H1 (cell line): ENCODE measurements around the gene TSPAN4. TPM values are rescaled to one million over a fixed set of nuclear protein-coding genes. Genes with fewer than 3 reads are reported as not detected.

Experiments used
- CTCF ChIA-PET: fragments of 300-600 bp; sonication (Branson Sonifier 250); formaldehyde crosslinking; loops from one replicate; lab custom pipeline; 2021; ENCODE audit not compliant: partially characterized antibody; lab: Charles Lee
- POLR2A ChIA-PET: fragments of 300-600 bp; sonication (Branson Sonifier 250); formaldehyde crosslinking; loops from one replicate; lab custom pipeline; 2021; ENCODE audit warnings: inconsistent platforms; ENCODE audit not compliant: partially characterized antibody; lab: Charles Lee
- DNase-seq, 2 experiments: peaks; one replicate each; pipeline versions ENCODE4 v3.0.0 to v3.0.0-alpha.2; 2010 to 2022; ENCODE audit warnings: low spot score in 2 of 2, low read depth in 1 of 2, mixed read lengths in 1 of 2
- FAIRE-seq: peaks from 2 replicates; lab custom pipeline; 2011; peaks lifted over from hg19 to GRCh38; lab: Jason Lieb, UNC
- H2AFZ ChIP-seq: 2 replicates; pipeline ENCODE4 v1.8.1; 2012; ENCODE audit warnings: low read length, inconsistent platforms
- H2AK5ac ChIP-seq: 2 replicates; pipeline ENCODE4 v1.6.1; 2013; ENCODE audit warnings: low read depth, low read length
- H2BK120ac ChIP-seq: replicated peaks from 2 replicates; pipeline ENCODE3; 2013; ENCODE audit warnings: low read depth, low read length, inconsistent platforms
- H2BK12ac ChIP-seq: 2 replicates; pipeline ENCODE4 v1.6.1; 2013; ENCODE audit warnings: low read depth, low read length
- H2BK15ac ChIP-seq: 2 replicates; pipeline ENCODE4 v1.6.1; 2013; ENCODE audit warnings: low read length
- H2BK20ac ChIP-seq: 2 replicates; pipeline ENCODE4 v1.6.1; 2013; ENCODE audit warnings: low read length
- H2BK5ac ChIP-seq: 2 replicates; pipeline ENCODE4 v1.6.1; 2013; ENCODE audit warnings: low read depth, low read length
- H3K14ac ChIP-seq: 2 replicates; pipeline ENCODE4 v1.6.1; 2013; ENCODE audit warnings: inconsistent platforms; ENCODE audit not compliant: insufficient read length
- H3K18ac ChIP-seq: 2 replicates; pipeline ENCODE4 v1.6.1; 2013; ENCODE audit warnings: low read length; ENCODE audit errors: extremely low read depth
- H3K23ac ChIP-seq: 2 replicates; pipeline ENCODE4 v1.6.1; 2013; ENCODE audit warnings: inconsistent platforms; ENCODE audit not compliant: insufficient read length
- H3K23me2 ChIP-seq: 2 replicates; pipeline ENCODE4 v1.6.1; 2013; ENCODE audit warnings: low read depth, low read length
- H3K27ac ChIP-seq: 2 replicates; pipeline ENCODE4 v1.6.1; 2011; ENCODE audit warnings: low read depth, low read length, inconsistent platforms
- H3K27me3 ChIP-seq, 4 experiments: replicated peaks in 1 of 4; 1 replicate in 1 of 4; 2 replicates in 3 of 4; pipeline versions ENCODE4 v1.6.1 to v1.8.1; 2011 to 2013; ENCODE audit warnings: low read length in 3 of 4, mild to moderate bottlenecking in 3 of 4, inconsistent platforms in 2 of 4, mixed read lengths in 2 of 4, moderate library complexity in 1 of 4; ENCODE audit not compliant: control insufficient read depth in 3 of 4, insufficient read depth in 3 of 4; ENCODE audit errors: extremely low read depth in 1 of 4
- H3K36me3 ChIP-seq, 4 experiments: 2 replicates each; pipeline versions ENCODE4 v1.6.1 to v1.8.1; 2011 to 2013; ENCODE audit warnings: mild to moderate bottlenecking in 4 of 4, low read length in 3 of 4, moderate library complexity in 2 of 4, control low read depth in 1 of 4, inconsistent platforms in 1 of 4; ENCODE audit not compliant: insufficient read depth in 4 of 4, control insufficient read depth in 2 of 4
- H3K4ac ChIP-seq: replicated peaks from 2 replicates; pipeline ENCODE3; 2013; ENCODE audit warnings: low read length, low read depth, mixed read lengths, inconsistent platforms; ENCODE audit not compliant: insufficient read length
- H3K4me1 ChIP-seq, 4 experiments: replicated peaks in 1 of 4; 1 replicate in 1 of 4; 2 replicates in 3 of 4; pipeline versions ENCODE4 v1.6.1 to v1.8.1; 2011 to 2013; ENCODE audit warnings: low read length in 3 of 4, inconsistent platforms in 2 of 4, mixed read lengths in 1 of 4; ENCODE audit not compliant: insufficient read depth in 4 of 4, control insufficient read depth in 3 of 4
- H3K4me2 ChIP-seq, 2 experiments: 2 replicates each; pipeline versions ENCODE4 v1.6.1 to v1.8.1; 2011 to 2013; ENCODE audit warnings: low read depth in 2 of 2, low read length in 2 of 2, control low read depth in 1 of 2, inconsistent platforms in 1 of 2, mild to moderate bottlenecking in 1 of 2; ENCODE audit not compliant: insufficient read depth in 1 of 2
- H3K4me3 ChIP-seq, 4 experiments: fragments of 200-600, 300-600 bp in 1 of 4; sonication (generic), shearing (Covaris generic), sonication (Bioruptor Twin) in 1 of 4; 2 replicates each; pipeline versions ENCODE4 v1.5.1 to v1.8.1; 2011 to 2016; ENCODE audit warnings: low read length in 4 of 4, low read depth in 3 of 4, control low read depth in 2 of 4, inconsistent platforms in 2 of 4, mild to moderate bottlenecking in 2 of 4, mixed read lengths in 1 of 4, moderate library complexity in 1 of 4; ENCODE audit not compliant: insufficient read depth in 2 of 4; ENCODE audit errors: extremely low read depth in 1 of 4
- H3K56ac ChIP-seq: replicated peaks from 2 replicates; pipeline ENCODE3; 2013; ENCODE audit warnings: low read depth, mild to moderate bottlenecking, mixed read lengths, low read length, inconsistent platforms; ENCODE audit not compliant: insufficient read length
- H3K79me1 ChIP-seq: 2 replicates; pipeline ENCODE4 v1.6.1; 2013; ENCODE audit warnings: low read depth, low read length, control low read depth
- H3K79me2 ChIP-seq, 2 experiments: 2 replicates each; pipeline versions ENCODE4 v1.6.1 to v1.8.1; 2012 to 2013; ENCODE audit warnings: low read length in 2 of 2, mild to moderate bottlenecking in 2 of 2, inconsistent platforms in 1 of 2; ENCODE audit not compliant: insufficient read depth in 2 of 2, control insufficient read depth in 1 of 2
- H3K9ac ChIP-seq, 4 experiments: replicated peaks in 1 of 4; 1 replicate in 1 of 4; 2 replicates in 3 of 4; pipeline versions ENCODE4 v1.6.1 to v1.8.1; 2011 to 2013; ENCODE audit warnings: low read depth in 3 of 4, low read length in 3 of 4, control low read depth in 2 of 4, mild to moderate bottlenecking in 2 of 4, moderate library complexity in 2 of 4, inconsistent platforms in 1 of 4; ENCODE audit errors: extremely low read depth in 1 of 4
- H3K9me3 ChIP-seq, 2 experiments: 2 replicates each; pipeline versions ENCODE4 v1.6.1 to v1.8.1; 2012 to 2013; ENCODE audit warnings: mild to moderate bottlenecking in 2 of 2, moderate library complexity in 2 of 2, control low read depth in 1 of 2, inconsistent platforms in 1 of 2, low read depth in 1 of 2, low read length in 1 of 2, mixed read lengths in 1 of 2; ENCODE audit not compliant: insufficient read depth in 2 of 2
- H4K20me1 ChIP-seq, 2 experiments: replicated peaks in 1 of 2; 2 replicates each; pipeline versions ENCODE3 to v1.8.1; 2011 to 2013; ENCODE audit warnings: inconsistent platforms in 2 of 2, low read length in 2 of 2, mild to moderate bottlenecking in 1 of 2; ENCODE audit not compliant: insufficient read depth in 2 of 2, control insufficient read depth in 1 of 2
- H4K5ac ChIP-seq: 2 replicates; pipeline ENCODE4 v1.6.1; 2013; ENCODE audit warnings: low read length, low read depth, mixed read lengths, inconsistent platforms; ENCODE audit not compliant: insufficient read length
- H4K8ac ChIP-seq: 2 replicates; pipeline ENCODE4 v1.8.0; 2013; ENCODE audit warnings: mild to moderate bottlenecking, moderate library complexity, low read length, inconsistent platforms; ENCODE audit not compliant: insufficient read depth; ENCODE audit errors: extremely low read depth
- H4K91ac ChIP-seq: replicated peaks from 2 replicates; pipeline ENCODE3; 2013; ENCODE audit warnings: low read length, mixed read lengths, inconsistent platforms; ENCODE audit not compliant: insufficient read length
- TAF7 ChIP-seq: optimal IDR thresholded peaks from 2 replicates; pipeline ENCODE3; 2011; ENCODE audit warnings: low read depth, mild to moderate bottlenecking, inconsistent platforms, low read length, moderate library complexity, borderline replicate concordance
- WGBS, 2 experiments: shearing (Covaris generic) in 1 of 2; methylation state at CpG; one replicate each; pipeline versions ENCODE4 v1.1.6 to v1.1.7; 2013 to 2015; ENCODE audit warnings: low lambda C conversion rate in 2 of 2, mixed read lengths in 2 of 2, inconsistent platforms in 1 of 2, low coverage in 1 of 2, missing lambda C conversion rate in 1 of 2; ENCODE audit not compliant: insufficient replicate concordance in 2 of 2, insufficient coverage in 1 of 2, insufficient read length in 1 of 2; ENCODE audit errors: extremely low coverage in 1 of 2, missing lambda C conversion rate in 1 of 2; 5-methylcytosine and 5-hydroxymethylcytosine counted together
- polyA plus RNA-seq, 7 experiments: library from polyadenylated mRNA; depleted of rRNA in 3 of 7; stranded (reverse) in 5 of 7; unstranded in 2 of 7; fragments of >200 nt in 5 of 7; fragments of 200-250 nt in 2 of 7; gene quantifications; 1 replicate in 5 of 7; 2 replicates in 1 of 7; 4 replicates in 1 of 7; pipeline versions ENCODE4 v1.2.1 to v1.2.3, GENCODE V29; 2011 to 2013; ENCODE audit warnings: missing spikeins in 2 of 7, mixed read lengths in 2 of 7
- total RNA-seq: library from RNA; stranded (reverse); fragmentation: NEBNext Ultra II Directional; extraction: Animal tissue kit (Norgen Biotek cat#: 25700); gene quantifications from 2 replicates; pipeline ENCODE4 v1.2.1, GENCODE V29; 2021
- TF ChIP-seq, protein P1 (sequence below): IDR thresholded peaks from 2 replicates; pipeline ENCODE4 v1.6.1; 2012; ENCODE audit warnings: low read length, inconsistent platforms

The TSPAN4 gene
- total and polyA plus RNA-seq, 2 of the 8 experiments (the other 6 are each of a cell fraction or from before 2014, with no cell fraction given): 74.1 to 145 TPM

DNA sequence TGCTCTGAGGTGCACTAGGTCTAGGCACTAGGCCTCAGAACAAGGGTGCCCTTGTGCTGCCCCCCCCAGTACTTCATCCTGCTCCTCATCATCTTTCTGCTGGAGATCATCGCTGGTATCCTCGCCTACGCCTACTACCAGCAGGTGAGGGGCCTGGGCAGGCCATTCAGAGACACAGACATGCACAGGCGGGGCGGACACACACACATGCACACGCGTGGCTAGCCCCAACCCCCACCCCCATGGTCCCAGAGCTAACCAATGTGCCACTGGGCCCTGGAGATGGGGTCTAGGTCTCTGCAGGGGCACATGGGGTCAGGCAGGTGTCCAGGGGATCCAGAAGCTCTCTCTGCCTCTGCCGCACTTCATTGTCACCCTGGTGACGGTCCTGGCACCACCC, 6.0 kb upstream of the TSPAN4 start:
- H2BK20ac ChIP-seq: no peak overlapping the region
- H3K18ac ChIP-seq: no peak overlapping the region
- H3K23ac ChIP-seq: no peak overlapping the region
- H3K9ac ChIP-seq: no peak overlapping the region
- peaks cover 10 to 30% (median 24%) of the 10 kb centered on the region in 4 experiments; a peak in 7 of 8 replicates for H3K36me3 ChIP-seq
- H4K91ac ChIP-seq: no peak overlapping the region
- no peak overlapping the region for H3K56ac ChIP-seq
- peaks cover 9% of the 10 kb centered on the region; the same call in 1 of the 2 replicates for H3K79me1 ChIP-seq
- no peak overlapping the region for H4K5ac ChIP-seq
- peaks cover 15% of the 10 kb centered on the region; the same call in 1 of the 2 replicates for H3K23me2 ChIP-seq
- FAIRE-seq (no peak), DNase-seq (no peak)
- peaks cover 3 to 44% of the 10 kb centered on the region in 2 experiments for H4K20me1 ChIP-seq
- peaks cover 0 to 7% (median 7%) of the 10 kb centered on the region in 4 experiments; a peak in 4 of 7 replicates for H3K27me3 ChIP-seq
- 83% methylated on average over 9 of the region's 9 CpGs; no CpG with 5 or more reads in 1 of the 2 experiments for WGBS, 2 experiments
- H2AK5ac ChIP-seq: no peak overlapping the region
- no peak overlapping the region for H4K8ac ChIP-seq
- H3K14ac ChIP-seq: no peak overlapping the region
- TF ChIP-seq, protein P1, sequence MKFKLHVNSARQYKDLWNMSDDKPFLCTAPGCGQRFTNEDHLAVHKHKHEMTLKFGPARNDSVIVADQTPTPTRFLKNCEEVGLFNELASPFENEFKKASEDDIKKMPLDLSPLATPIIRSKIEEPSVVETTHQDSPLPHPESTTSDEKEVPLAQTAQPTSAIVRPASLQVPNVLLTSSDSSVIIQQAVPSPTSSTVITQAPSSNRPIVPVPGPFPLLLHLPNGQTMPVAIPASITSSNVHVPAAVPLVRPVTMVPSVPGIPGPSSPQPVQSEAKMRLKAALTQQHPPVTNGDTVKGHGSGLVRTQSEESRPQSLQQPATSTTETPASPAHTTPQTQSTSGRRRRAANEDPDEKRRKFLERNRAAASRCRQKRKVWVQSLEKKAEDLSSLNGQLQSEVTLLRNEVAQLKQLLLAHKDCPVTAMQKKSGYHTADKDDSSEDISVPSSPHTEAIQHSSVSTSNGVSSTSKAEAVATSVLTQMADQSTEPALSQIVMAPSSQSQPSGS: no peak
- TF ChIP-seq TAF7: no peak
- no peak overlapping the region for H3K4me2 ChIP-seq
- H3K4ac ChIP-seq: no peak overlapping the region
- H2BK15ac ChIP-seq: no peak overlapping the region
- POLR2A ChIA-PET: interaction anchor here (0.6 to 53.0 kb wide), 6 partner anchors 7 to 321 kb away, joined by 3 to 1917 read pairs (median 119); partner anchors contain the start of genes CD151, CEND1, CRACR2B and GATD1
- H2BK12ac ChIP-seq: no peak overlapping the region
- CTCF ChIA-PET: interaction anchor here (0.6 to 5.2 kb wide), 5 partner anchors 8 to 91 kb away, joined by 3 to 26 read pairs (median 5); partner anchors contain the start of gene CRACR2B
- H2BK120ac ChIP-seq: no peak overlapping the region
- H3K4me3 ChIP-seq: no peak overlapping the region
- H3K27ac ChIP-seq: no peak overlapping the region
- peaks cover 0 to 30% (median 24%) of the 10 kb centered on the region in 4 experiments; a peak in 6 of 7 replicates for H3K4me1 ChIP-seq
- no peaks in the 10 kb centered on the region for H3K9me3 ChIP-seq
- H3K79me2 ChIP-seq: peaks cover 0 to 11% of the 10 kb centered on the region in 2 experiments; a peak in 2 of 4 replicates
- H2AFZ ChIP-seq: no peak overlapping the region
- no peak overlapping the region for H2BK5ac ChIP-seq
